GM21526 (cell line): ENCODE measurements around the gene BGN.
A peak's percentile ranks its signal among the peaks of the same experiment; 100 is the strongest.

ENCODE experiments used
- ATAC-seq: cut with Tn5 transposase; IDR thresholded peaks from one replicate; pipeline ENCODE4 v1.9.1; 2021; ENCODE audit warnings: moderate library complexity; ENCODE audit not compliant: unreplicated experiment, low FRiP score

The BGN gene

DNA sequence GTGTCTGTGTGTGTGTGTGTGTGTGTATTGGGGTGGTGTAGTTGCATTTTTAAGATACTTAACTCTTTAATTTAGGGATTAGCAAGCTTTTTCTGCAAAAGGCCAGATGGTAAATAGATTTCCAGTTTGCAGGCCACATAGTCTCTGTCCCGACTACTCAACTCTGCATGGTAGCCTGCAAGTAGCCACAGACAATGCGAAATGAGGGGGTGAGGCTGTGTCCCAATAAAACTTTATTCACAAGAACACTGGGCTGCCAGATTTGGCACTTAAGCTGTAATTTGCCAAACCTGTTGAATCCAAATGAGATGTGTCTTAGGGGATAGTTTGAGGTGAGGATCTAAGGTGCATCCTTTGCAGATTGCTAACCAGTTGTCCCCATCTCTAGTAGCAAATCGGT lies 29.5 kb downstream of the BGN start:
- no peak for ATAC-seq

DNA sequence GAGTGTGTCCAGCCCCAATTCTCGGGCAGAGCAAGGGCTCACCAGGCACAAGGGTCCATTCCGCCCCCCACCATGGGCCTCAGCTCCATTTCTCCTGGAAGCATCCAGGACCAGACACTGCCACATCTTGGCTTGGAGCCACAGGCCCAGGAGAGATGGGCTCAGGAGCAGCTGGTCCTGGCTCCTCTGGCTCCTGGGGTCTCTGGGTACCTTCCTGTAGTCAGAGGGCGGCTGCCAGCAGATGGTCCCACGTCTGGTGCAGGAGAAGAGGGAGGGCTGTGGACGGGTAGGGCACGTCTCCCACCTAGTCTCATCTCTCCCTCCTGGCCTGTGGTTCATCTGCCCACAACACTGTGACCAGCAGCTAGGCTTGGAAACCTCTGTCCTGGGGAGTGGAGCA lies 30.7 kb downstream of the BGN start:
- ATAC-seq, result no peak

- ATAC-seq, result no peak
These were observed 31.3 kb downstream of the BGN start for GRCh38 chrX:153526042-153526441.

- no peak for ATAC-seq
These were observed 32.0 kb downstream of the BGN start for GRCh38 chrX:153526801-153527200.

GRCh38 chrX:153527208-153527607 lies 32.4 kb downstream of the BGN start:
- no peak for ATAC-seq

GRCh38 chrX:153530411-153531129 lies 35.8 kb downstream of the BGN start:
- ATAC-seq, result no peak

DNA sequence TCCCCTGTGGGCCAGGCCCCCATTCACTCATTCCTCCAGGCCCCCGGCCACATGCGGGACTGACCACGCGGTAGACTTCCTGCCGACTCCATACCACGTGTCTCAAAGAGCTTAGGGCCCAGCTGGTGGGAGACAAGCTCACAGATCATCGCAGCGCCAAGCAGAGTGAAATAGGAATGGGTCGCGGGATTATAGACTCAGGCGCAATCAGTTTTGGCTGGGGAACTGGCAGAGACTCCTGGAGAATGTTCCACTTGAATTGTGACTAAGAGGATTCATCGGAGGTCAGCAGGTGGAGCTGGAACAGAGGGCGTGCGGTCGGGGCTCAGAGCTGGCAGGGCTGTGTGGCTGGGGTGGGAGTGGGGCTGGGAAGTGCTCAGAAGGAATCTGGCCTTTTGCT lies 38.3 kb downstream of the BGN start:
- no peak for ATAC-seq

DNA sequence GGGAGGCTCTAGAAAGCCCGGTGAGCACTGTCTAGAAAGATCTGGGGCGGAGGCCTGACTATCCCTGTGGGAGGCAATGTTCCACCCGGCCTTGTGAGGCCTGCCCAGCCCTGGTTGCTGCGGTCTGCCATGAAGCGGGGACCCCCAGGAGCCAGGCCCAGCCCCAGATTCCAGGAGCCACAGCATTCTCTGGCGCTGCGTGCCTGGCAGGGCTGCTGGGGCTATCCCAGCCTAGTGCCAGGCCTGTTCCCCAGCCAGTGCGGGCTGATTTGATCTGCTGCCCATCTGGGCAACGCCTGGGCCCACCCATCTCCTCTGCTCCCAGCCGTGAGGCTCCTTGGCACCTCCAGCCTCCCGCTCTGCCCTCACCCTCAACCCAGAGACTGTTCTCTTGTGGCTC lies 42.3 kb downstream of the BGN start:
- no peak for ATAC-seq

DNA sequence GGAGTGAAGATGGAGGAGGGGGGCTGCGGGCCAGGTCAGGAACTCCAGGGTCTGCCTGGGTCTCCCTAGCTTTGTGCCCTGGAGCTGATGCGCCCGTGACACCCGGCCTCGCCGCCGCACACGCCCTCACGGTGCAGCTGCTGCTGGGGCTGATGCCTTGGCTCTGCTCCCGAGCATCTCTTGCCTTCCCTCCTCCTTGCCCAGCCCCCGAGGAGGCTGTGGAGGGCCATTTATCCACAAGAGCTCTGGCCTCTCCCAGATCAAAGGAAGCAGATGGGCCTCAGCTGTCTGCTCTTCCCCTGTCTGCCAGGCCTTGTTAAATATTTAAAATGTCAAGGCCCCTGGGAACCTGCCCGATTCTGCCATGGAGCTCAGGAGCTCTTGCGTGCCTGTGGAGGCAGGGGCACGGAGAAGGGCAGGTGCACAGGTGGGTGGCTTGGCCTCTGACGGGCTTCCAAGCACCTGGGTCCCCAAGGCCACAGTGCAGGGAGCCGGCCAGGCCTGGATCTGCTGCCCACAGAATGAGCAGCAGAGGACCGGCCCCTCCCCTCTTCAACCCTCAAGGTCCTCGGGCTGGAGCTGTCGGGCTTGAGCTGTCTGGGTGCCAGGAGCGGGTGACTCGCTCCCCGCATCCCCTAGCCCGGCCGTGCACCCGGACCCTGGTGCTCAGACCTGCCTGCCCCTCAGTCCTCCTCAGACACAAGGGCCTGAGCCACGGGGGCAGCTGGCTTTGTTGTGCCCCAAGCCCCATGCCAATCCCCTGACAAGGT lies 42.9 kb downstream of the BGN start:
- no peak for ATAC-seq

GRCh38 chrX:153538424-153538823 lies 43.6 kb downstream of the BGN start:
- ATAC-seq, result no peak

DNA sequence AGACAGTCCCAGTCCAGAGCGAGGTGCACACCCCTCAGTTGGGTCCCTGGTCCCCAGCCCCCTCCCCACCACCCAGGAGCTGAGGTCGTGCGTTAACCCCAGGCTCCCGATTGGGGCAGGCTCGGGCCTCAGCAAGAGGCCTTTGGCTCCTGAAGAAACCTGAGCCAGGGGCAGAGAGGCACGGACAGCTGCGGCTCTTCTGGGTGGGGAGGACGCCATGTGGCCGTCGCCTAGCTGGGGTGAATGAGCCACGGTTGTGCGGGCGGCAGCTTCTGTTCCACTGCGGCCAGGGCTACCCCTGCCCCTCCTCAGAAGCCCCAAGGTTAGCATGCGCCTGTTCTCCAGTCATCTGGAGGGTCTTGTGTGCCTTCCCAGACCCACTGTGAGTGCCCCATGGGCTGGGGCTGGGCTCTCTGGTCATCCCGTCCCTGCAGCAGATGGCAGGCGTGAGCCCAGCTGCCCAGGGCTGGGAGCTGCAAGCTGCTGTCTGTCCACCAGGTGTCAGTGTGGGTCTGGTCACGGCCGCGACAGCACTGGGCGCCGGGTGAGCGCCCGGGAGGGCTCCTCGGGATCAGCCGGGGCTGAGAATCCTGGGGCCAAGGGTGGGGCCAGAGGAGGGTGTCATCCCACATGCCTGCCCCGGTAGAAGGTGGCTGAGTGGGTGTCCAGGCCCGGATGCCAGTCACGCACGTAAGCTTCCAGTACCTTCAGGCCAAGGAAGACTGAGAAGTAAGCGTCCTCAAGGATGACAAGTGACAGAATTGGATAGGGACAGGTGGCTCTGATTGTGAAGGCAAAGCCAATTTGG lies 44.6 kb downstream of the BGN start:
- ATAC-seq, result peak; percentile 78

DNA sequence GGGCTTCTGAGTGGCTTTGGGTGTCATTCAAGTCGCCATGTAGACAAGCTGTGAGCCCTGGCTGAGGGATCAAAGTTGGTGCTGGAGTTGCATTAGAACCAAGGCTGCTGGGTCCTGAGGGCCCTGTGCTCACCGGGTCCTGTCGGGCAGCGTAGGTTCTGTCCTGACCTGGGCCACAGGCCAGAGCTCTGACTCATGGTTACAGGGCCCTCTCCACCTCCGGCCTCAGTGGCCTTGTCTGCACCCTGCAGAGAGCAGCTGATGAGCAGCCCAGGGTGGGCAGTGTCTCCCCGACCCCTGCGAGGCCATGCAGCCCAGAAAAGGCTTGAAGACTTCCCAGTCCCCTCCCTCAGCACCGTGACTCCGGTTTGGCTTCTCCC lies 45.2 kb downstream of the BGN start:
- ATAC-seq, result no peak

DNA sequence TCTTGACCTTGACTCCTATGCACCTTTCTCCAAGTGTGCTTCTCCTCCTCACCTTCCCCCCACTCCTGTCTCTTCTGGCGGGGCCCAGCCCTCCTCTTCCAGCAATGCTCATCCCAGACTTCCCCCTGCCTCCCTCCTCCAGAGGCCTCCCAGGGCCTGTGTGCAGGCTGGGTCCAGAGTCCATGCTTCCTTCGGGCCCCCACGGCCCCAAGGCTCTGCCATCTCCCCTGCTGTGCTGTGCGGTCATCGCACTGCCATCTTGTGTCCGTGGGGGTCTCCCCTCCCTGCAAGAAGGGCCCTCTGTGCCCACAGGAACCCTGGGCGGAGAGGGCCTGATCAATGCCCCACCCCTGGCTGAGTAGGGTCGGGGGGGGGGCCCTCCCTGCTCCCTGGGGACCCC lies 49.9 kb downstream of the BGN start:
- ATAC-seq, result no peak

- no peak for ATAC-seq
These were observed 51.6 kb downstream of the BGN start for GRCh38 chrX:153546386-153546785.

DNA sequence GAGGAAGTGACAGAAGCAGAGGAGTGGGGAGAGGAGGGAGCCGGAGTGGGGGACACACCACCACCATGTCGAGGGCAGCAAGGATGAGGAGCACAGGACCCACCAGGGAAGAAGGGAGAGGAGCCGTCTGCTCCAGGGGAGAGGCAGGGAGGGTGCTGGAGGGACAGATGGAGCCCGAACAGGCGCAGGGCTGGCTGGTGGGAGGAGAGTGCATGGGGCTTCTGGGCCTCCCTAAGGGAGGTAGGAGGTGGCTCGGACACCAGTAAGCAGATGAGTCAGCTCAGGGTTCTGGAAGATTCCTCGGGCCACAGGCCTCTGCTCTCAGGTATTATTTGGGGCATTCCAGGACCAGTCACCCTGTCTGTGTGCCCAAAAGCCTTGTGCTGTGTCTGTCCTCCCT lies 52.4 kb downstream of the BGN start:
- no peak for ATAC-seq

DNA sequence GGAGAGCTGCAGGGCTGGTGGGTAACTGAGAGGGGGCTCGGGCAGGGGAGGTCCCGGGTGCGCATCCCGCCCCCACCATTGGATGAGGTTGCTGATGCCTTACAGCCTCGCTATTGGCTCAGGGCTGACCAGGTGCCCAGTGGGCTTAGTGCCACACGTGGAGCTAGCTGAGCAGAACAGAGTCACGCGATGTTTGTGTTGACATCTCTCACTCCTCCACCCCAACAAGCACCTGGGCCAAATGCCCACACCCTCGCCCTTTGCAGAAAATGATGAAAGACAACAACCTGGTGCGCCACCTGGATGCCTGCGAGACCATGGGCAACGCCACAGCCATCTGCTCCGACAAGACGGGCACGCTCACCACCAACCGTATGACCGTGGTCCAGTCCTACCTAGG lies 54.5 kb downstream of the BGN start:
- ATAC-seq, result no peak

GRCh38 chrX:153549807-153550206 lies 55.0 kb downstream of the BGN start:
- no peak for ATAC-seq

DNA sequence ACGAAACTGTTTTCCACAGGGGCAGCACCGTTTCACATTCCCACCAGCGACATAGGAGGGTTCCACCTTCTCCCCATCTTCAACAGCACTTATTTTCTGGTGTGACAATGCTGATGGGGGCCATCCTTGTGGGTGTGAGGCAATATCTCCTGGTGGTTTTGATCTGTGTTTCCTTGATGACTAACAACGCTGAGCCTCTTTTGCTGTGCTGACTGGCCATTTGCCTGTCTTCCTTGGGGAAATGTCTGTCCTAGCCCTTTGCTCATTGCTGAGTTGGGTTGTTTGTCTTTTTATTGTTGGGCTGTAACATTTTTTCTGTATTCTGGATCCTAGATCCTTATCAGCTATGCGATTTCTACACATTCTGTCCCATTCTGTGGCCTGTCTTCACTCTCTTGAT lies 56.4 kb downstream of the BGN start:
- ATAC-seq, result no peak

GRCh38 chrX:153554519-153555167 lies 59.9 kb downstream of the BGN start:
- no peak for ATAC-seq

DNA sequence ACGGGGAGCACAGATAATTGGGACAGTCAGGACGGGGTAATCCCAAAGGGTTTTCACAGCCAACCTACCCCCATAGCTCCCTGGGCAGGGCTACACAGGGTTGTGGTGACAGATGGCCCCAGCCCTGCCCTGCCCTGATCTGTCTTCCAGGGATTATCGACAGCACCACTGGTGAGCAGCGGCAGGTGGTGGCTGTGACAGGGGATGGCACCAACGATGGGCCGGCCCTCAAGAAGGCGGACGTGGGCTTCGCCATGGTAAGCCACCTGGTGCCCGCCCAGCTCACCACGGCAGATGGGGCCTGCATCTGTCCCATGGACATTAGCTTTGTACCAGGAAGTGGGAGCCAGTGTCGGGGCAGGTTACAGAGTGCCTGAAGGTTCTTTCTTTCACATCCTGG lies 62.0 kb downstream of the BGN start:
- no peak for ATAC-seq
